ENCODE results near the gene METTL2B. TPM values are rescaled to one million over a fixed set of nuclear protein-coding genes. Genes with fewer than 3 reads are reported as not detected.

METTL2B gene
- total and polyA plus RNA-seq, 2 of the 8 experiments (the other 6 are each of a cell fraction or from before 2014, with no cell fraction given): 14.6 to 43.5 TPM

DNA sequence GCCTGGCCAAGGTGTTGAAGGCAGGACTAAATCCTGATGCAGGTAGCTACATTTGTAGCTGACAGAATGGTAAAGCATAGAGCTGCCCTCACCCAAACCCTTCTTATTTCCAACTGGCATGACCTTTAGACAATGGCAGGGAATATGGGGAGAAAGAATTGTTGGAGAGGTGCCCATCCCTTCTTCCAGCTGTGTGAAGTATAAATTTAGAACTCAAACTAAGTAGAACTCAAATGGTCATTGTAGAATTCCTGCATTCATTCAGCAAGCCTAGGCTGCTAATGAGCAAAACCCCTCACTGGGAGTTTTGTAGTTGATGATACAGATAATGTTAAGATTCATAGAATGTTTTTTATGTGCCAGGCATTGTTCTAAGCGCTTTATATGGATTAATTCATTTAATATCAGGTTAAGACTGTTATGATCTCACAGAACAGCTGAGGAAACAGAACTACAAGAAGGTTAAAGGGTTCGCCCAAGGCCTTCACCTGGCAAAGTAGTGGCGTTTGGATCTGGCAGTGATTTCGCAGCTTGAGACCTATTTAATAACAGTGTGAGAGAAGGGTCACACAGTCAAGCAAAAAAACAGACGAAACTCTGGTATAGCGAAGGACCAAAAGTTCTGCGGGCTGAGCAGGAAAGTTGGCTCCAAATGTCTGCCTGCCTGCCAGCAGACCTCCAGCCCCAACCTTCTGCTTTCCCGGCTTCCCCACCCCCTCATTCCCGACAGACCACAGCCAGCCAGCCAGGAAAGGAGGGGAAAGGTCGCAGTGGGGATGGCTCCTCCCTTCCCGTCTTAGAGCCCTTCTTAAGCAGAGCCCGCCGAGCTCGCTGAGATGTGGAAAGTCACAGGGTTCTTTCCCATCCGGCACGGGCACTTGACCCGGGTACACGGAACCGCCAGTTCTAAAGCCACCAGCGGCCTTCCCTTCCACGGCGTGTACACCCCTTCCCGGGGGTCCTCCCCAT lies 22.4 kb upstream of the METTL2B start (continued):
- no peak for TF ChIP-seq BRCA1 (IDR thresholded peaks at IDR 0.05; ENCODE audit: low read depth, low read length)
- TF ChIP-seq SP1 (IDR thresholded peaks at IDR 0.05; ENCODE audit: low read depth, low read length): peak; percentile 80; the same call in 1 of the 2 replicates
- peak; percentile 5; the same call in 1 of the 2 replicates for TF ChIP-seq BACH1 (IDR thresholded peaks at IDR 0.05; ENCODE audit: low read length)
